NCI-H2227 treated with DMSO at 0.1 percent for 48 hours (cell line): ENCODE results near the gene ST14.
A peak's percentile ranks its signal among the peaks of the same experiment; 100 is the strongest.

Source experiments
- DNase-seq: peaks from one replicate; lab custom pipeline; 2025; lab: John Stamatoyannopoulos, UW

ST14 gene

GRCh38 chr11:130159657-130160497, at the start of gene ST14:
TSS of gene ST14 (plus strand) at chr11:130159782. CDS start at chr11:130159980, 198 bp downstream.
- DNase-seq: no peak

- no peak for DNase-seq
Observed at GRCh38 chr11:130110339-130111108, 49.1 kb upstream of the ST14 start.

- no peak for DNase-seq
Observed at GRCh38 chr11:130112071-130112830, 47.3 kb upstream of the ST14 start.

GRCh38 chr11:130114281-130114680, 45.3 kb upstream of the ST14 start:
- no peak for DNase-seq

GRCh38 chr11:130114726-130115125, 44.9 kb upstream of the ST14 start:
- DNase-seq: no peak

GRCh38 chr11:130115218-130115617, 44.4 kb upstream of the ST14 start:
- DNase-seq: no peak

GRCh38 chr11:130118165-130118564, 41.4 kb upstream of the ST14 start:
- no peak for DNase-seq

GRCh38 chr11:130118636-130119387, 40.8 kb upstream of the ST14 start:
- DNase-seq: no peak

GRCh38 chr11:130120045-130120444, 39.5 kb upstream of the ST14 start:
- DNase-seq: no peak

- no peak for DNase-seq
Observed at GRCh38 chr11:130121445-130121978, 38.1 kb upstream of the ST14 start.

- no peak for DNase-seq
Observed at GRCh38 chr11:130122141-130122575, 37.4 kb upstream of the ST14 start.

GRCh38 chr11:130123414-130124040, 36.1 kb upstream of the ST14 start:
- DNase-seq: no peak

GRCh38 chr11:130124096-130124495, 35.5 kb upstream of the ST14 start:
- no peak for DNase-seq

GRCh38 chr11:130125638-130126037, 33.9 kb upstream of the ST14 start:
- no peak for DNase-seq

GRCh38 chr11:130126516-130126915, 33.1 kb upstream of the ST14 start:
- DNase-seq: no peak

- DNase-seq: no peak
Observed at GRCh38 chr11:130127509-130127908, 32.1 kb upstream of the ST14 start.

- DNase-seq: no peak
Observed at GRCh38 chr11:130128626-130129025, 31.0 kb upstream of the ST14 start.

- no peak for DNase-seq
Observed at GRCh38 chr11:130129922-130130321, 29.7 kb upstream of the ST14 start.

GRCh38 chr11:130131961-130132850, 27.4 kb upstream of the ST14 start:
- peak; percentile 46 for DNase-seq

GRCh38 chr11:130133716-130134115, 25.9 kb upstream of the ST14 start:
- no peak for DNase-seq
